ENCODE measurements around the gene LEP. TPM values are rescaled to one million over a fixed set of nuclear protein-coding genes. Genes with fewer than 3 reads are reported as not detected.

LEP gene
- total and polyA plus RNA-seq, 9 of the 15 experiments (the other 6 are each of a cell fraction or from before 2014, with no cell fraction given), result not detected

DNA sequence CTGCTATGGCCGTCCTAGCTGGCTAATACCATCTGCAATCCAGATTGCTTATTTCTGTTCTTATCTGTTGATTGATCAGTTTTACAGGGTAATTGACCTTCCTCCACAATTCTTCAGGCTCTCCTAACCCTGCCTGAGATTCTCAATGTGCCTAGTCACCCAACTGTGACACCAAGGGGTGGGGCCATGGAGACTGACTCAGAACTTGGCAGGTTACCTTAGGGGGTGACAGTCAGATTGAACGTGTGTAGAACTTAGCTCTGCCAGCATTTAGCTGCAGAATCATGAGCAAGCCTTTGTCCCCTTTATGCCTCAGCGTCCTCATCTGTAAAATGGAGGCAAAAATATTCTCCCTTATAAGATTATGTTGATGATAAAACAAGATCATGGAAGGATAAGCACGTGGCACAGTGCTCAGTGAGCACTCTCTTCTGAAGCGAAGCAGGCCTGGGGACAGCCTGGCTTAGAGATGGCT is 19.1 kb upstream of the LEP start (continued):
- TF ChIP-seq, protein P1, sequence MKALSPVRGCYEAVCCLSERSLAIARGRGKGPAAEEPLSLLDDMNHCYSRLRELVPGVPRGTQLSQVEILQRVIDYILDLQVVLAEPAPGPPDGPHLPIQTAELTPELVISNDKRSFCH (CRISPR knock-in tag; IDR thresholded peaks at IDR 0.05), result no peak
- TF ChIP-seq, protein P1 (tag; IDR thresholded peaks at IDR 0.05), result no peak
- TF ChIP-seq MAFG (tag; conservative IDR thresholded peaks at IDR 0.05), result peak; percentile 93
- TF ChIP-seq NFIC (IDR thresholded peaks at IDR 0.05), result peak; percentile 73
- TF ChIP-seq ATF3 (IDR thresholded peaks at IDR 0.05), result peak; percentile 62; the same call in 1 of the 2 replicates
- no peak for TF ChIP-seq ATF3 (CRISPR knock-in tag; conservative IDR thresholded peaks at IDR 0.05)
- TF ChIP-seq HMGN3 (IDR thresholded peaks at IDR 0.05; ENCODE audit: borderline replicate concordance, extremely low read depth, insufficient read length, low read depth, low read length), result no peak
- TF ChIP-seq TCFL5 (CRISPR knock-in tag; conservative IDR thresholded peaks at IDR 0.05), result no peak
- TF ChIP-seq HES1 (IDR thresholded peaks at IDR 0.05; ENCODE audit: low read depth), result no peak
- TF ChIP-seq HDAC1 (IDR thresholded peaks at IDR 0.05), result no peak
- TF ChIP-seq, protein P2, sequence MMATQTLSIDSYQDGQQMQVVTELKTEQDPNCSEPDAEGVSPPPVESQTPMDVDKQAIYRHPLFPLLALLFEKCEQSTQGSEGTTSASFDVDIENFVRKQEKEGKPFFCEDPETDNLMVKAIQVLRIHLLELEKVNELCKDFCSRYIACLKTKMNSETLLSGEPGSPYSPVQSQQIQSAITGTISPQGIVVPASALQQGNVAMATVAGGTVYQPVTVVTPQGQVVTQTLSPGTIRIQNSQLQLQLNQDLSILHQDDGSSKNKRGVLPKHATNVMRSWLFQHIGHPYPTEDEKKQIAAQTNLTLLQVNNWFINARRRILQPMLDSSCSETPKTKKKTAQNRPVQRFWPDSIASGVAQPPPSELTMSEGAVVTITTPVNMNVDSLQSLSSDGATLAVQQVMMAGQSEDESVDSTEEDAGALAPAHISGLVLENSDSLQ (IDR thresholded peaks at IDR 0.05), result peak; percentile 49; the same call in 1 of the 2 replicates
- TF ChIP-seq ATF7 (IDR thresholded peaks at IDR 0.05), result 0 out of 2 replicates have a peak, but pooled peaks have one; percentile 14
- no peak for TF ChIP-seq ZNF253 (CRISPR knock-in tag; conservative IDR thresholded peaks at IDR 0.05)
- peak; percentile 73; the same call in 1 of the 2 replicates for TF ChIP-seq MAFF (IDR thresholded peaks at IDR 0.05; ENCODE audit: low read length)
